ENCODE measurements around the gene CHRDL2. TPM values are rescaled to one million over a fixed set of nuclear protein-coding genes. Genes with fewer than 3 reads are reported as not detected.

CHRDL2 gene
- total RNA-seq, 1 experiment from 2014 or later, result not detected

DNA sequence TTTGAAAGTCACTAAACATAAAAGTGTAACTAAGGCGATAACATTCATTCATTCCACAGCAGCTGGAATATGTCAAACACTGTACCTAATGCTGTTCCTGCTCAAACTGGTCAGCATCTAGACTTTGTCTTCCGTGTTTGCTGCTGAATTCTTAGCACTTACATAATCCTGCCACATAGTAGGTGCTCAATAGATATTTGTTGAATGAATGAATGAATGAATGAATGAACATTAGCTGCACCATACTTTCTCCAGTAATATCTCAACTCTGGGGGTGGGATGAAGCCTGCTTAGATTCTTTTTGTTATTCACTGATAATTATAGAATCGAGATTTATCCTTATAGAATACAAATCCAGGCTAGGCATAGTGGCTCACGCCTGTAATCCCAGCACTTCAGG is 10.8 kb upstream of the CHRDL2 start:
- intact Hi-C loops (cut with micrococcal nuclease), result no loop called here
- no peak overlapping the region for H3K4me3 ChIP-seq (replicated peaks in 1 of 2; ENCODE audit: low read depth in 1 of 2, low read length in 2 of 2)
- no peaks in the 10 kb centered on the region for H4K20me1 ChIP-seq (ENCODE audit: insufficient read depth)
- BruUV-seq (replicated peaks), result no TSS peak
- ChIA-PET RAD21 (ENCODE audit: low non-redundant PET in 1 of 2, low total read pairs in 2 of 2, uncharacterized antibody in 2 of 2, unreplicated experiment in 2 of 2) (no interaction called here), POLR2A (no interaction called here), CTCF (no interaction called here)
- DNase-seq (ENCODE audit: low read depth, low spot score) (no peak), ATAC-seq (no peak)
- no peaks in the 10 kb centered on the region for H3K36me3 ChIP-seq (ENCODE audit: control insufficient read depth in 1 of 2, insufficient read depth in 2 of 2, low read length in 2 of 2)
- no peak overlapping the region for H3K27ac ChIP-seq (ENCODE audit: low read depth, low read length)
- H2AFZ ChIP-seq (ENCODE audit: low read depth, low read length, poor library complexity, severe bottlenecking), result no peak overlapping the region
- no peaks in the 10 kb centered on the region for H3K9me2 ChIP-seq (ENCODE audit: insufficient read depth)
- H3K9me3 ChIP-seq (ENCODE audit: control insufficient read depth in 1 of 2, insufficient read depth in 1 of 2, low read depth in 1 of 2, low read length in 2 of 2), result no peaks in the 10 kb centered on the region
- H3K9ac ChIP-seq (ENCODE audit: low read length), result no peak overlapping the region
- H3K27me3 ChIP-seq (ENCODE audit: insufficient read depth, low read length), result no peaks in the 10 kb centered on the region
- no peaks in the 10 kb centered on the region for H3K79me2 ChIP-seq (ENCODE audit: insufficient read depth, low read length)
- TF ChIP-seq EZH2 (IDR thresholded peaks at IDR 0.05) (no peak), CEBPB (IDR thresholded peaks at IDR 0.05; ENCODE audit: low read depth) (no peak), JUND (IDR thresholded peaks at IDR 0.05) (no peak)
- H3K4me2 ChIP-seq (ENCODE audit: low read length), result no peak overlapping the region
- H3K4me1 ChIP-seq (ENCODE audit: control insufficient read depth in 1 of 2, insufficient read depth in 2 of 2, low read length in 2 of 2), result no peaks in the 10 kb centered on the region

DNA sequence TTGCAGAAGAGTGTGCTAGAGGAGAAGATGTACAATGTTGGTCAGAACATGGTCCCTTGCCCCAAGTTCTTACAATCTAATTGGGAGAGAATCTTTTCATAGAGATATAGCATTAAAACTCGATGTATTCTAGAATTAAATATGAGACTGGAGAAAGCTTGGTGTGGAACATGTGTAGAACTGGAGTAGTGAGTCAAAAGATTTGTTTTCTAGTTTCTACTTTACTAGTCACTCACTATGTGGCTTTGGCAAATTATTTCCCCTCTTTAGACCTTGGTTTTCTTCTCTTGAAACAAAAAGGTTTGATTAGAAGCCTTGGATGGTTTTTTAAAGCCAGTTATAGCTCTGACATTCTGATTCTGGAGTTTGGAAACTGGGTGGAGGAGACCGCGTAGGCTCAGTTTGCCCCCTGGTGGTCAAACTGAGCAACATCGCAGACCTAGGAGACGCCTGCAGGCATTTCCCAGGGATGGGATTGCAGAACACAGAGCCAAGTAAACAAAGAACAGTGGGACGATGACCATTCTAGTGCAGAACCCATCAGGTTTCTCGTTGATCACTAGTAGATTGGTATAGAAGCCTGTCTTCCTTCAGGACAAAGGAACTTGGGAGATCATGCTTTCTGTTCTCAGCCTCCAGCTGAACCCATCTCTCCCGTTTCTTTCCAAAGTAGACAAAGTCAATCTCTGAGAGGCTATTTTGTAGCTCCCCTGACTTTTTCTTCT is 8.5 kb upstream of the CHRDL2 start:
- no peak overlapping the region for H3K4me3 ChIP-seq (replicated peaks in 1 of 2; ENCODE audit: low read depth in 1 of 2, low read length in 2 of 2)
- ATAC-seq, result peak; percentile 99
- H3K27ac ChIP-seq (ENCODE audit: low read depth, low read length), result no peak overlapping the region
- no peaks in the 10 kb centered on the region for H3K9me3 ChIP-seq (ENCODE audit: control insufficient read depth in 1 of 2, insufficient read depth in 1 of 2, low read depth in 1 of 2, low read length in 2 of 2)
- ChIA-PET RAD21 (ENCODE audit: low non-redundant PET in 1 of 2, low total read pairs in 2 of 2, uncharacterized antibody in 2 of 2, unreplicated experiment in 2 of 2) (interaction anchor here (0.9 to 1.7 kb wide), 3 partner anchors 37 to 147 kb away, joined by 3 to 7 read pairs (median 6); partner anchors contain the start of gene POLD3 (in 1 of the 2)), POLR2A (interaction anchor here (1.1 to 1.4 kb wide), 2 partner anchors 9 to 131 kb away, joined by 3 to 4 read pairs; partner anchors contain the start of gene RNF169), CTCF (interaction anchor here (0.5 to 3.8 kb wide), 18 partner anchors 9 to 484 kb away, joined by 3 to 42 read pairs (median 4); partner anchors contain the start of gene RNF169)
- peak; percentile 41 for DNase-seq (ENCODE audit: low read depth, low spot score)
- no peaks in the 10 kb centered on the region for H3K27me3 ChIP-seq (ENCODE audit: insufficient read depth, low read length)
- H3K4me2 ChIP-seq (ENCODE audit: low read length), result 0 out of 2 replicates have a peak overlapping the region, but pooled peaks have one; percentile 4
- H3K36me3 ChIP-seq (ENCODE audit: control insufficient read depth in 1 of 2, insufficient read depth in 2 of 2, low read length in 2 of 2), result no peaks in the 10 kb centered on the region
- no peaks in the 10 kb centered on the region for H3K9me2 ChIP-seq (ENCODE audit: insufficient read depth)
- TF ChIP-seq ZFX (IDR thresholded peaks at IDR 0.05) (no peak), RAD21 (IDR thresholded peaks at IDR 0.05; ENCODE audit: low read depth) (peak; percentile 75)
- TF ChIP-seq, protein P1, sequence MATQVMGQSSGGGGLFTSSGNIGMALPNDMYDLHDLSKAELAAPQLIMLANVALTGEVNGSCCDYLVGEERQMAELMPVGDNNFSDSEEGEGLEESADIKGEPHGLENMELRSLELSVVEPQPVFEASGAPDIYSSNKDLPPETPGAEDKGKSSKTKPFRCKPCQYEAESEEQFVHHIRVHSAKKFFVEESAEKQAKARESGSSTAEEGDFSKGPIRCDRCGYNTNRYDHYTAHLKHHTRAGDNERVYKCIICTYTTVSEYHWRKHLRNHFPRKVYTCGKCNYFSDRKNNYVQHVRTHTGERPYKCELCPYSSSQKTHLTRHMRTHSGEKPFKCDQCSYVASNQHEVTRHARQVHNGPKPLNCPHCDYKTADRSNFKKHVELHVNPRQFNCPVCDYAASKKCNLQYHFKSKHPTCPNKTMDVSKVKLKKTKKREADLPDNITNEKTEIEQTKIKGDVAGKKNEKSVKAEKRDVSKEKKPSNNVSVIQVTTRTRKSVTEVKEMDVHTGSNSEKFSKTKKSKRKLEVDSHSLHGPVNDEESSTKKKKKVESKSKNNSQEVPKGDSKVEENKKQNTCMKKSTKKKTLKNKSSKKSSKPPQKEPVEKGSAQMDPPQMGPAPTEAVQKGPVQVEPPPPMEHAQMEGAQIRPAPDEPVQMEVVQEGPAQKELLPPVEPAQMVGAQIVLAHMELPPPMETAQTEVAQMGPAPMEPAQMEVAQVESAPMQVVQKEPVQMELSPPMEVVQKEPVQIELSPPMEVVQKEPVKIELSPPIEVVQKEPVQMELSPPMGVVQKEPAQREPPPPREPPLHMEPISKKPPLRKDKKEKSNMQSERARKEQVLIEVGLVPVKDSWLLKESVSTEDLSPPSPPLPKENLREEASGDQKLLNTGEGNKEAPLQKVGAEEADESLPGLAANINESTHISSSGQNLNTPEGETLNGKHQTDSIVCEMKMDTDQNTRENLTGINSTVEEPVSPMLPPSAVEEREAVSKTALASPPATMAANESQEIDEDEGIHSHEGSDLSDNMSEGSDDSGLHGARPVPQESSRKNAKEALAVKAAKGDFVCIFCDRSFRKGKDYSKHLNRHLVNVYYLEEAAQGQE (IDR thresholded peaks at IDR 0.05; ENCODE audit: low read depth), result no peak
- TF ChIP-seq, protein P2, sequence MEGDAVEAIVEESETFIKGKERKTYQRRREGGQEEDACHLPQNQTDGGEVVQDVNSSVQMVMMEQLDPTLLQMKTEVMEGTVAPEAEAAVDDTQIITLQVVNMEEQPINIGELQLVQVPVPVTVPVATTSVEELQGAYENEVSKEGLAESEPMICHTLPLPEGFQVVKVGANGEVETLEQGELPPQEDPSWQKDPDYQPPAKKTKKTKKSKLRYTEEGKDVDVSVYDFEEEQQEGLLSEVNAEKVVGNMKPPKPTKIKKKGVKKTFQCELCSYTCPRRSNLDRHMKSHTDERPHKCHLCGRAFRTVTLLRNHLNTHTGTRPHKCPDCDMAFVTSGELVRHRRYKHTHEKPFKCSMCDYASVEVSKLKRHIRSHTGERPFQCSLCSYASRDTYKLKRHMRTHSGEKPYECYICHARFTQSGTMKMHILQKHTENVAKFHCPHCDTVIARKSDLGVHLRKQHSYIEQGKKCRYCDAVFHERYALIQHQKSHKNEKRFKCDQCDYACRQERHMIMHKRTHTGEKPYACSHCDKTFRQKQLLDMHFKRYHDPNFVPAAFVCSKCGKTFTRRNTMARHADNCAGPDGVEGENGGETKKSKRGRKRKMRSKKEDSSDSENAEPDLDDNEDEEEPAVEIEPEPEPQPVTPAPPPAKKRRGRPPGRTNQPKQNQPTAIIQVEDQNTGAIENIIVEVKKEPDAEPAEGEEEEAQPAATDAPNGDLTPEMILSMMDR (IDR thresholded peaks at IDR 0.05 in 2 of 3, conservative IDR thresholded peaks at IDR 0.05 in 1 of 3; ENCODE audit: borderline replicate concordance in 1 of 3, insufficient read depth in 1 of 3, low read depth in 2 of 3, low read length in 2 of 3), result peak; percentile 80 to 94 (median 92)
- H2AFZ ChIP-seq (ENCODE audit: low read depth, low read length, poor library complexity, severe bottlenecking), result peak overlapping the region; percentile 68
- no TSS peak for BruUV-seq (replicated peaks)
- intact Hi-C loops (cut with micrococcal nuclease), result loop anchor here (1.0 to 5.0 kb wide), 4 partner anchors 37 to 286 kb away; no protein-coding TSS in a partner anchor
- H4K20me1 ChIP-seq (ENCODE audit: insufficient read depth), result no peaks in the 10 kb centered on the region
- H3K9ac ChIP-seq (ENCODE audit: low read length), result no peak overlapping the region
- no peaks in the 10 kb centered on the region for H3K79me2 ChIP-seq (ENCODE audit: insufficient read depth, low read length)
- H3K4me1 ChIP-seq (ENCODE audit: control insufficient read depth in 1 of 2, insufficient read depth in 2 of 2, low read length in 2 of 2), result no peaks in the 10 kb centered on the region

Measured in HCT116 (cell line).